Right renal cortex interstitium (tissue), 3 donors: ENCODE results near the gene PIPOX. TPM values are rescaled to one million over a fixed set of nuclear protein-coding genes. Genes with fewer than 3 reads are reported as not detected.

Source experiments
- DNase-seq, 3 donors: peaks; one replicate each; pipeline ENCODE4 v3.0.0-alpha.2; 2013; ENCODE audit warnings: low read depth in 3 of 3, low spot score in 2 of 3
- polyA plus RNA-seq, 3 donors: library from polyadenylated mRNA; unstranded; fragments of 120-200 nt; gene quantifications; one replicate each; pipeline ENCODE4 v1.2.1, GENCODE V29; 2013; ENCODE audit not compliant: insufficient read length in 3 of 3

PIPOX gene
- polyA plus RNA-seq, 3 donors, result 6.5 to 12.7 (median 7.8) TPM

DNA sequence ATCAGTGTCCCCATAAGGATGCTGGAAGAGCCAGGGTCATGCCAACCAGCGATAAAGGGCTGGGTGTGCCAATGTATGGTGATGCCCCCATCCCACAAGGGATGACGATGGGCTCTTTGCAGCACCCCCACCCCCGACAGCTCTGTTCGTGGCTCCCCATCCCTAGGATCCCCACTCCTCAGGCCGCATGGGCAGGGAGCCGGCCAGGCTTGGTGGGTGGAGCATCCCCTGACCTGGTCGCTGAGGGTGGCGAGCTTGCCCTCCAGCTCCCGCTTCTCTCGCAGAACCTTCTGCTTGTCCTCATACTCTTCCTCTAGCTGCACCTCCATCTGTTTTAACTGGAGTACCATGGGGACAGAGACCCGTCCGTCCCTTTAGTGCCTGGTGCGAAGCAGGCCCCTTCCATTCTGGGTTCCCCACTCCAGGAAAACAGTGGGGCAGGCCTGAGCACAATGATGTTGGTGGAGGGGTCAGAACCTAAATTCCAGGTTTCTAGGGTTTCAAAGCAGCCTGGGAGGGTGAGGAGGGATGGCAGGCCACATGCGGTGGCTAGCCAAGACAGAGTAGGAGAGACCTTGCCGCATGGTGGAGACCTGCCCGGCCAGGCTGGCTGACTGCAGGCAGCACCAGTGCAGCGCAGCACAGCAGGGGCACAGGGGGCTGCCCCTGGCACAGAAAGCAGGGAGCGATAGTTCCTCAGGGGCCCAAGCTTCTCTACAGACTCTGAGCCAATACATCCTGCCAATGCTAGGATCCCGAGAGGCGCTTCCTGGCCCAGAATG, 50.3 kb downstream of the PIPOX start:
- no peak for DNase-seq

GRCh38 chr17:29094101-29094708, 51.3 kb downstream of the PIPOX start:
- DNase-seq, result no peak

- no peak for DNase-seq
Measured at GRCh38 chr17:29095439-29095838, 52.5 kb downstream of the PIPOX start.

DNA sequence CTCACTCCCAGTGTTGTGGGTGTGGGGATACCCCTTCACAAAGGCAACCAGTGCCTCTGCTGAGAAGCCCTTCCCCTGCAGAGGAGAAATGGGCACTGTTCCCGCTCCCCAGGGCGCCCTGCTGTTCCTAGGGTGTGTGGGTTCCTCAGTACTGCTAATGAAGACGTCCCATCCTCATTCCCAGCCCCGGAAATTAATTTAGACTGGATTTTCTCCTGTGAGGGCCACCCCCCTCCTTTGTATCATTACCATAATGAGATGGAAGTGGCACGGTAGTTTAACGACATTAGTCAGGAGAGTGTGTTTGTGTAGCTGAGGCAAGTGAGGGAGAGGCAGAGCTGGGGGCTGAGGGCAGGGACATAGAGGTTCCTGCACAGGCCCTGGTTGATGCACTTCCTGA, 53.2 kb downstream of the PIPOX start:
- DNase-seq, result no peak

DNA sequence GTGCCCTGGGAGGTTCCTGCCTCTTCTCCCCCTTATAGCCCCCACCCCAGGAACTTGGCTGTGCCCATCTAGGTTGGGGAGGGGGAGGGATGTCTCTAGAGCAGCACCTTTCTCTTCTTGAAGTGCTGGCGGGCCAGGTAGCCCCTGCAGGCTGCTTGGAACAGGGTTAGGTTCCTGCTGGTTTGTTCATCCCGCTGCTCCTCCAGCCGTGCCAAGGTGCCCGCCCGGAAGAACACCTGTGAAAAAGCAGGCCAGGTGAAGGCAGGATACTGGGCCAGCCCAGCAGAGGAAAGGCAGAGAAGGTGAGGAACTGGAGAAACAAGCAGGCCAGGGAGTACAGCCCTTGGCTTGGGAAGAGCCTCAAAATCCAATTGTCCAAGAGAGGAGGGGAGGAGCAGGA, 56.6 kb downstream of the PIPOX start:
- DNase-seq, result no peak

GRCh38 chr17:29100296-29100695, 57.4 kb downstream of the PIPOX start:
- DNase-seq, result no peak

DNA sequence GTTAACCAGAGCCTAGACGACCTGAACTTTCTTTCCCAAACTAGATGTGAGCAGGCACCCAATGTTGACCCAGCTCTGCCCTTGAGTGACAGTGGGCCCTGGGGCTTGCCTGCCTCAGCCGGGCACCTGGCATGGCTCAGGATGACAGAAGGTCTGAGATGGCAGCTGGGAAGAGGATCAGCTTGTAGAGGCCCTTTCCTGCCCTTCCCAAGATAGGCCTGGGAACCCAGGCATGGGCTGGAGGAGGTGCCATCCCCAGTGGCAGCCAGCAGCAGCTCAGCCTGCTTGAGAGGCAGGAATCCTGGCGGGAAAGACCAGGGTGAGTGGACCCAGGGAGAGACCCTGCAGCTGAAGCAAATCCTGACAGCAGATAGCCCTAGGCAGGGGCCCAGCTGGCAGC, 59.1 kb downstream of the PIPOX start:
- no peak for DNase-seq

- DNase-seq, result no peak
Measured at GRCh38 chr17:29102741-29103181, 59.8 kb downstream of the PIPOX start.

GRCh38 chr17:29103341-29103740, 60.4 kb downstream of the PIPOX start:
- no peak for DNase-seq

Other genes with a start within 250 kb of the PIPOX start
- gene FAM222B, start 200.4 kb upstream of the PIPOX start, polyA plus RNA-seq, result 10 to 100 TPM; 19.7 to 20.0 (median 19.9) TPM
- 10 to 100 TPM; 60.4 to 70.7 (median 65.0) TPM for gene ERAL1, start 188.1 kb upstream of the PIPOX start, polyA plus RNA-seq
- gene FLOT2, start 145.4 kb upstream of the PIPOX start, polyA plus RNA-seq, result 10 to 100 TPM; 74.4 to 88.0 (median 78.4) TPM
- gene DHRS13, start 140.1 kb upstream of the PIPOX start, polyA plus RNA-seq, result 10 to 100 TPM; 10.1 to 14.0 (median 10.4) TPM
- 10 to 100 TPM; 45.0 to 52.0 (median 46.4) TPM for gene PHF12, start 91.6 kb upstream of the PIPOX start, polyA plus RNA-seq
- under 1 TPM; 0.11 TPM for gene SEZ6, start 37.1 kb upstream of the PIPOX start, polyA plus RNA-seq
- 10 to 100 TPM; 32.6 to 39.4 (median 36.6) TPM for gene MYO18A, start 137.3 kb downstream of the PIPOX start, polyA plus RNA-seq
- gene CRYBA1, start 203.7 kb downstream of the PIPOX start, polyA plus RNA-seq, result not detected